Vagina (tissue), 2 donors: ENCODE results near the gene CSTB. TPM values are rescaled to one million over a fixed set of nuclear protein-coding genes. Genes with fewer than 3 reads are reported as not detected.

Source experiments
- DNase-seq, 2 donors: peaks; one replicate each; pipeline ENCODE4 v3.0.0-alpha.2; 2017; ENCODE audit errors: extremely low spot score in 2 of 2
- H3K27ac ChIP-seq: fragments of 200-600 bp; sonication (generic); one replicate; pipeline ENCODE4 v1.5.1; 2019
- H3K27me3 ChIP-seq: fragments of 200-600 bp; sonication (generic); one replicate; pipeline ENCODE4 v1.5.1; 2019
- H3K36me3 ChIP-seq, 2 donors: fragments of 200-600 bp; sonication (generic); one replicate each; pipeline ENCODE4 v1.5.1; 2017 to 2019
- H3K4me1 ChIP-seq: fragments of 200-600 bp; sonication (generic); one replicate; pipeline ENCODE4 v1.5.1; 2019
- H3K4me3 ChIP-seq, 2 donors: fragments of 200-600 bp; sonication (generic); 1 replicate in 1 of 2; 2 replicates in 1 of 2; pipeline ENCODE4 v1.5.1; 2016 to 2019
- H3K9me3 ChIP-seq: fragments of 200-600 bp; sonication (generic); one replicate; pipeline ENCODE4 v1.5.1; 2019
- CTCF ChIP-seq, 3 experiments: fragments of 450-650 bp in 2 of 3; fragments of 200-600 bp in 1 of 3; sonication (generic) in 1 of 3; IDR thresholded peaks; one replicate each; pipeline ENCODE4 v1.5.1; 2017 to 2019; ENCODE audit warnings: antibody characterized with exemption in 3 of 3, mild to moderate bottlenecking in 2 of 3, moderate library complexity in 2 of 3
- POLR2A ChIP-seq, 2 donors: fragments of 450-650 bp; IDR thresholded peaks; one replicate each; pipeline ENCODE4 v1.6.1; 2017; ENCODE audit warnings: antibody characterized with exemption in 2 of 2, mild to moderate bottlenecking in 2 of 2, moderate library complexity in 2 of 2
- POLR2AphosphoS5 ChIP-seq, 2 donors: sonication (generic); formaldehyde crosslinking; IDR thresholded peaks; one replicate each; pipeline ENCODE4 v1.9.0; 2017; ENCODE audit warnings: antibody characterized with exemption in 2 of 2, mild to moderate bottlenecking in 2 of 2, low read depth in 1 of 2; ENCODE audit not compliant: insufficient read depth in 1 of 2
- intact Hi-C: fragments of 100-400 bp; cut with DNase I; formaldehyde crosslinking; loops from one replicate; pipeline ENCODE4 v1.15.1; 2023
- total RNA-seq: library from RNA; depleted of rRNA; stranded (reverse); fragments of >200 nt; gene quantifications from one replicate; pipeline ENCODE4 v1.2.3, GENCODE V29; 2016

Gene CSTB
- total RNA-seq, 1 donor from 2014 or later, result 173 TPM

- Histone ChIP-seq H3K9me3 (no peaks in the 10 kb centered on the region), H3K27ac (peak overlapping the region; percentile 58), H3K27me3 (no peaks in the 10 kb centered on the region), H3K4me3 (no peak overlapping the region), H3K4me1 (peaks cover 75% of the 10 kb centered on the region), H3K36me3 (peaks cover 0 to 8% of the 10 kb centered on the region in 2 donors)
- intact Hi-C loops, result no loop called here
- no peak for DNase-seq
- TF ChIP-seq POLR2AphosphoS5 (IDR thresholded peaks at IDR 0.05; ENCODE audit: insufficient read depth in 1 of 2, low read depth in 1 of 2), result no peak
- no peak for TF ChIP-seq CTCF (IDR thresholded peaks at IDR 0.05)
- no peak for TF ChIP-seq POLR2A (IDR thresholded peaks at IDR 0.05)
These were observed 44.6 kb downstream of the CSTB start for GRCh38 chr21:43731476-43731875.

DNA sequence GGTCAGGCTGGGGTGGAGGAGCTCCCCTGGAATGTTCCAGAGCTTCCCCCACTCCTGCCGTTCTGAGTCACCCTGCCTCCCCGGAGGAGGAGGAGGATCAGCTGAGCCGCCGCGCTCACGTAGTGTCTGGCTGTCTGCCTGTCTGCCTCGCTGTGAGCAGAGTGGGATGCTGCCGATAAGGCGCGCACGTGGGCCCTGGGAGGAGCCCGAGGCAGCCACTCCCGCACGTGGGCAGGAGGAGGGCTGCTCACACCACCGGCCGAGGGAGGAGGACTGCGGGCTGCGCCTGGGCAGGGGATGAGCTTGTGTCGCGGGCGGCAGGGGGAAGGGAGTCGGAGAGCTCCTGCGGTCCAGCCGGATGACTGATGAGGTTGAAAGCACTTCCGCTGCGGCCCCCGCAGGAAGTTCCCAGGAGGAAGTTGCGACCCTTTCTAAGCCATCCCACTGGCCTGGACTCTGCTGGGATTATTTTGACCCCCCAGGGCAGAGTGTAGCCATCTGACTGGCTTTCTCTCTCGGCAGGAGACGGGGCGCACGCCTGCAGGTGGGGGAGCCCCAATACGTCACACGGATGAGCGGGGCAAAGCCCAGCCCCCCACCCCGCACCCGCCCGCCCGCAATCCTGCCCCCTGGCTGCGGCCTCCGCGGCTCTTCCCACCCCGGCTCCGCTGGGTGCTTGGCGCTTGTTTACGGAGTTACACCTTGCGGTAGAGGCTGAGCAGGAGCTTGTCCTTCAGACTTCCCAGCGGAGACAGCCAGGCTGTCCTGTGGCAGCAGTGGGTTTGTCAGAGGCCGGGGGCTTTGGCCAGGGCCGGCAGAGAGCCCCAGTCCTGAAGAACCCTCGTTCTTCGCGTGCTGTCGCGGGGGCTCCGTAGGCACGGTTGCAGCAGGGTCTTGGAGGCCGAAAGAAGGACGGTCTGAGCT is 47.4 kb downstream of the CSTB start:
- Histone ChIP-seq H3K27me3 (no peaks in the 10 kb centered on the region), H3K4me3 (peak overlapping the region; percentile 53 to 57), H3K4me1 (peaks cover 82% of the 10 kb centered on the region), H3K36me3 (no peaks in the 10 kb centered on the region), H3K27ac (peak overlapping the region; percentile 96), H3K9me3 (no peaks in the 10 kb centered on the region)
- DNase-seq, result peak in 1 of 2 donors; percentile 99
- peak; percentile 96 to 97 for TF ChIP-seq POLR2AphosphoS5 (IDR thresholded peaks at IDR 0.05; ENCODE audit: insufficient read depth in 1 of 2, low read depth in 1 of 2)
- TF ChIP-seq POLR2A (IDR thresholded peaks at IDR 0.05), result peak in 1 of 2 donors; percentile 72
- TF ChIP-seq CTCF (IDR thresholded peaks at IDR 0.05), result peak in 1 of 3 experiments; percentile 69
- intact Hi-C loops, result loop anchor here (10.0 kb wide), 1 partner anchor 46 kb away; the partner anchor contains the start of gene CSTB

- intact Hi-C loops, result loop anchor here (10.0 kb wide), 1 partner anchor 47 kb away; the partner anchor contains the start of gene CSTB
- Histone ChIP-seq H3K27me3 (no peaks in the 10 kb centered on the region), H3K36me3 (no peaks in the 10 kb centered on the region), H3K27ac (peak overlapping the region; percentile 96), H3K4me1 (peaks cover 75% of the 10 kb centered on the region), H3K4me3 (peak overlapping the region; percentile 53 to 57), H3K9me3 (no peaks in the 10 kb centered on the region)
- DNase-seq, result no peak
- no peak for TF ChIP-seq POLR2A (IDR thresholded peaks at IDR 0.05)
- TF ChIP-seq CTCF (IDR thresholded peaks at IDR 0.05), result no peak
- no peak for TF ChIP-seq POLR2AphosphoS5 (IDR thresholded peaks at IDR 0.05; ENCODE audit: insufficient read depth in 1 of 2, low read depth in 1 of 2)
These were observed 48.0 kb downstream of the CSTB start for GRCh38 chr21:43728154-43728466.

DNA sequence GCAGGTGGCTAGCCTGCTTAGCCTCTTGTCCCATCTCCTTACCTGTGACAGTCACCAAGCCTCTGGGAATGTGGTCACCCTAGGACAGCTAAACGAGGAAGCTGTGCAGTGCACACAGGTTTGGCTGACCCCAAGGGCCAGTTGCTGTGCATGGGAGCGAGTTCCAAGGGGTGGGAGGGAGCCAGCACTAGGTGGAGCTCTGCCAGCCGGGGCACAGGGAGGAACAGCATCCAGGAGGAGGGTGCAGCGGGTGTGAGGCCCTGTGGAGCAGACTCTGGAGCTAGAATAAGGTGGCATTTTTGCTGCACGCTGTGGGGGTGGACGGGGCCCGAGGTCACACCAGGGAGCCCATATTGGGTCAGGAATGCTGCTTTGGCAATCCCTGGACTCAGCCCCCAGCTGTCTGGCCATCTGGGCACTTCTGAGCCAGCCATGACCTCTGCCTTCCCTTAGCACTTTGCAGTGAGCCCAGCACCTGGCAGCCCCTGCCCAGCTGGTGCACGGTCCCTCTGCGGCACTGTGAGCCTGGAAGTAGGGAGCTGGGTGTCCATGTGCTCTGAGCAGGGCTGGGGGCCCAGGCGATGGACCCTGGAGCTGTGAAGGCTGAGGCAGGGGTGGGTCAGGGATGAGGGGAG is 48.5 kb downstream of the CSTB start:
- Histone ChIP-seq H3K4me1 (peaks cover 71% of the 10 kb centered on the region), H3K27me3 (no peaks in the 10 kb centered on the region), H3K27ac (peak overlapping the region; percentile 96), H3K9me3 (no peaks in the 10 kb centered on the region), H3K4me3 (peak overlapping the region; percentile 53 to 57), H3K36me3 (no peaks in the 10 kb centered on the region)
- no peak for DNase-seq
- no peak for TF ChIP-seq POLR2A (IDR thresholded peaks at IDR 0.05)
- no peak for TF ChIP-seq POLR2AphosphoS5 (IDR thresholded peaks at IDR 0.05; ENCODE audit: insufficient read depth in 1 of 2, low read depth in 1 of 2)
- TF ChIP-seq CTCF (IDR thresholded peaks at IDR 0.05), result no peak
- intact Hi-C loops, result loop anchor here (10.0 kb wide), 1 partner anchor 47 kb away; the partner anchor contains the start of gene CSTB
